CD14-positive monocyte (primary cell): ENCODE results near the gene CIP2A. TPM values are rescaled to one million over a fixed set of nuclear protein-coding genes. Genes with fewer than 3 reads are reported as not detected.

Source experiments
- DNase-seq, 3 donors: peaks; one replicate each; pipeline ENCODE4 v3.0.0-alpha.2; 2011 to 2022
- H2AFZ ChIP-seq: 2 replicates; pipeline ENCODE4 v1.6.0; 2012; ENCODE audit warnings: mild to moderate bottlenecking, low read depth, low read length, inconsistent platforms; ENCODE audit not compliant: insufficient read depth, poor library complexity, severe bottlenecking
- H3K27ac ChIP-seq, 2 donors: 1 replicate in 1 of 2; 2 replicates in 1 of 2; pipeline ENCODE4 v1.5.1; 2012 to 2013; ENCODE audit warnings: low read length in 2 of 2, control low read depth in 1 of 2, inconsistent platforms in 1 of 2, low read depth in 1 of 2, mild to moderate bottlenecking in 1 of 2
- H3K27me3 ChIP-seq, 2 donors: one replicate each; pipeline versions ENCODE4 v1.6.0 to v1.6.1; 2011 to 2013; ENCODE audit warnings: low read length in 2 of 2; ENCODE audit not compliant: control insufficient read depth in 2 of 2, insufficient read depth in 2 of 2
- H3K36me3 ChIP-seq, 2 donors: replicated peaks in 1 of 2; 1 replicate in 1 of 2; 2 replicates in 1 of 2; pipeline versions ENCODE4 v1.5.1 to v1.6.1; 2012 to 2013; ENCODE audit warnings: low read length in 2 of 2, control low read depth in 1 of 2, inconsistent platforms in 1 of 2, mild to moderate bottlenecking in 1 of 2; ENCODE audit not compliant: insufficient read depth in 2 of 2, control insufficient read depth in 1 of 2
- H3K4me1 ChIP-seq, 2 donors: 1 replicate in 1 of 2; 2 replicates in 1 of 2; pipeline versions ENCODE4 v1.5.1 to v1.6.1; 2012 to 2013; ENCODE audit warnings: low read length in 2 of 2, control low read depth in 1 of 2, inconsistent platforms in 1 of 2, mild to moderate bottlenecking in 1 of 2, moderate library complexity in 1 of 2; ENCODE audit not compliant: insufficient read depth in 2 of 2, control insufficient read depth in 1 of 2
- H3K4me2 ChIP-seq: replicated peaks from 2 replicates; pipeline ENCODE3; 2012; ENCODE audit warnings: low read length, moderate library complexity, mild to moderate bottlenecking; ENCODE audit not compliant: poor library complexity, severe bottlenecking; ENCODE audit errors: extremely low read depth
- H3K4me3 ChIP-seq, 3 experiments: fragments of 200-600 bp in 1 of 3; sonication (generic) in 1 of 3; replicated peaks in 1 of 3; 1 replicate in 2 of 3; 2 replicates in 1 of 3; pipeline ENCODE4 v1.5.1; 2011 to 2013; ENCODE audit warnings: low read length in 3 of 3, mild to moderate bottlenecking in 3 of 3, control low read depth in 2 of 3, low read depth in 2 of 3, inconsistent platforms in 1 of 3, moderate library complexity in 1 of 3
- H3K79me2 ChIP-seq: 2 replicates; pipeline ENCODE4 v1.6.0; 2012; ENCODE audit warnings: mild to moderate bottlenecking, control low read depth, inconsistent platforms, low read length, moderate library complexity; ENCODE audit not compliant: insufficient read depth
- H3K9ac ChIP-seq: 2 replicates; pipeline ENCODE4 v1.6.0; 2017; ENCODE audit warnings: low read length, mild to moderate bottlenecking; ENCODE audit not compliant: insufficient read depth, poor library complexity, severe bottlenecking
- H3K9me3 ChIP-seq, 2 donors: replicated peaks in 1 of 2; 1 replicate in 1 of 2; 2 replicates in 1 of 2; pipeline versions ENCODE4 v1.5.1 to v1.6.1; 2012 to 2013; ENCODE audit warnings: low read length in 2 of 2, control low read depth in 1 of 2; ENCODE audit not compliant: control insufficient read depth in 1 of 2, insufficient read depth in 1 of 2
- H4K20me1 ChIP-seq: 2 replicates; pipeline ENCODE4 v1.6.0; 2012; ENCODE audit warnings: mild to moderate bottlenecking, low read length, control low read depth, moderate library complexity; ENCODE audit not compliant: insufficient read depth
- H3K27ac Mint-ChIP-seq, 7 donors: one replicate each; pipeline ENCODE4 v1.8.0; 2020; ENCODE audit warnings: mild to moderate bottlenecking in 7 of 7, mixed read lengths in 7 of 7, moderate library complexity in 6 of 7, inconsistent platforms in 2 of 7
- H3K27me3 Mint-ChIP-seq, 3 donors: one replicate each; pipeline ENCODE4 v1.8.0; 2021 to 2022; ENCODE audit warnings: low read depth in 3 of 3, mild to moderate bottlenecking in 3 of 3, mixed read lengths in 3 of 3, moderate library complexity in 3 of 3, inconsistent platforms in 1 of 3
- H3K36me3 Mint-ChIP-seq, 2 donors: one replicate each; pipeline ENCODE4 v1.8.0; 2020; ENCODE audit warnings: mixed read lengths in 2 of 2, inconsistent platforms in 1 of 2, mild to moderate bottlenecking in 1 of 2
- H3K4me1 Mint-ChIP-seq: one replicate; pipeline ENCODE4 v1.8.0; 2020; ENCODE audit warnings: mild to moderate bottlenecking, mixed read lengths
- H3K4me3 Mint-ChIP-seq, 2 donors: one replicate each; pipeline ENCODE4 v1.8.0; 2020; ENCODE audit warnings: mild to moderate bottlenecking in 2 of 2, mixed read lengths in 2 of 2, moderate library complexity in 1 of 2
- H3K9me3 Mint-ChIP-seq, 7 donors: one replicate each; pipeline ENCODE4 v1.8.0; 2020 to 2022; ENCODE audit warnings: mixed read lengths in 7 of 7, mild to moderate bottlenecking in 6 of 7, moderate library complexity in 6 of 7, inconsistent platforms in 2 of 7
- WGBS: methylation state at CpG from one replicate; pipeline ENCODE4 v1.1.5; 2013; ENCODE audit warnings: missing lambda C conversion rate; ENCODE audit not compliant: insufficient coverage; 5-methylcytosine and 5-hydroxymethylcytosine counted together
- intact Hi-C, 2 donors: fragments of 100-400 bp; cut with micrococcal nuclease; formaldehyde crosslinking; loops; one replicate each; pipeline versions ENCODE4 v1.15.0 to v1.15.1; 2023
- polyA plus RNA-seq, 3 donors: library from polyadenylated mRNA; depleted of rRNA in 1 of 3; unstranded in 2 of 3; stranded (reverse) in 1 of 3; fragments of 300-500 nt in 2 of 3; fragments of >200 nt in 1 of 3; fragmentation: Illumina TruSeq in 2 of 3; gene quantifications; 1 replicate in 2 of 3; 2 replicates in 1 of 3; pipeline ENCODE4 v1.2.3, GENCODE V29; 2012 to 2021
- TF ChIP-seq, protein P1 (sequence below): fragments of 200-600 bp; IDR thresholded peaks from one replicate; pipeline ENCODE4 v1.8.0; 2022; ENCODE audit warnings: antibody characterized with exemption, mild to moderate bottlenecking

The CIP2A gene
- polyA plus RNA-seq, 3 donors: 0.57 to 5.0 (median 1.3) TPM

DNA sequence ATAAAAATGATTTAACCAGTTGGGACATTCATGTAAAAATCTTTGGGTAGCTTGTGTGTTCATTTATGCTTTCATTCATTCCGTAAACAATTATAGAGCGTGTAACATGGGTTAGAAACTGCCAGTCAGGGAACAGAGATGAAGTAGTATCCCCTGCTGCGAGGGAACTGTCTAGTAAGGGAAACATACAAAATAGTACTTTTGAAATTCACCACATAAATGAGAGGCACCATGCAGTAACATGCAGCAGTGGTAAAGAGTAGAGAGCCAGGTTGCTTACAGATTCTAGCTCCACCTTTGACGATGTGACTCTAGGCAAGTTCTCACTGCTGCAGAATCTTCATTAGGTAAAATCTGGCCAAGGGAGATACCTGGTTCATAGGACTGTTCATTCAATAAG lies 1.2 kb upstream of the CIP2A start:
- peak overlapping the region in 1 of 2 donors; percentile 97 for H3K27ac ChIP-seq
- no CpG with 5 or more reads among the region's 4 CpGs for WGBS
- no peaks in the 10 kb centered on the region for H4K20me1 ChIP-seq
- no peaks in the 10 kb centered on the region for H3K9me3 ChIP-seq
- H3K36me3 Mint-ChIP-seq: peaks cover 0 to under 1% of the 10 kb centered on the region in 2 donors
- no peak overlapping the region for H3K9ac ChIP-seq
- intact Hi-C loops: no loop called here
- H3K4me1 Mint-ChIP-seq: peaks cover 30% of the 10 kb centered on the region
- no peaks in the 10 kb centered on the region for H3K36me3 ChIP-seq
- no peaks in the 10 kb centered on the region for H3K9me3 Mint-ChIP-seq
- DNase-seq: no peak
- H3K27me3 ChIP-seq: no peaks in the 10 kb centered on the region
- TF ChIP-seq, protein P1, sequence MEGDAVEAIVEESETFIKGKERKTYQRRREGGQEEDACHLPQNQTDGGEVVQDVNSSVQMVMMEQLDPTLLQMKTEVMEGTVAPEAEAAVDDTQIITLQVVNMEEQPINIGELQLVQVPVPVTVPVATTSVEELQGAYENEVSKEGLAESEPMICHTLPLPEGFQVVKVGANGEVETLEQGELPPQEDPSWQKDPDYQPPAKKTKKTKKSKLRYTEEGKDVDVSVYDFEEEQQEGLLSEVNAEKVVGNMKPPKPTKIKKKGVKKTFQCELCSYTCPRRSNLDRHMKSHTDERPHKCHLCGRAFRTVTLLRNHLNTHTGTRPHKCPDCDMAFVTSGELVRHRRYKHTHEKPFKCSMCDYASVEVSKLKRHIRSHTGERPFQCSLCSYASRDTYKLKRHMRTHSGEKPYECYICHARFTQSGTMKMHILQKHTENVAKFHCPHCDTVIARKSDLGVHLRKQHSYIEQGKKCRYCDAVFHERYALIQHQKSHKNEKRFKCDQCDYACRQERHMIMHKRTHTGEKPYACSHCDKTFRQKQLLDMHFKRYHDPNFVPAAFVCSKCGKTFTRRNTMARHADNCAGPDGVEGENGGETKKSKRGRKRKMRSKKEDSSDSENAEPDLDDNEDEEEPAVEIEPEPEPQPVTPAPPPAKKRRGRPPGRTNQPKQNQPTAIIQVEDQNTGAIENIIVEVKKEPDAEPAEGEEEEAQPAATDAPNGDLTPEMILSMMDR: no peak
- H3K4me1 ChIP-seq: peaks cover 20 to 27% of the 10 kb centered on the region in 2 donors
- peaks cover 49% of the 10 kb centered on the region for H3K79me2 ChIP-seq
- H3K27ac Mint-ChIP-seq: peak overlapping the region in 5 of 7 donors; percentile 46 to 100 (median 98)
- peaks cover 0 to 1% (median 0%) of the 10 kb centered on the region in 3 donors for H3K27me3 Mint-ChIP-seq
- H2AFZ ChIP-seq: peak overlapping the region; percentile 95
- peak overlapping the region; percentile 68 to 96 (median 92) for H3K4me3 ChIP-seq
- H3K4me3 Mint-ChIP-seq: peak overlapping the region; percentile 96 to 99
- H3K4me2 ChIP-seq: peak overlapping the region; percentile 94

DNA sequence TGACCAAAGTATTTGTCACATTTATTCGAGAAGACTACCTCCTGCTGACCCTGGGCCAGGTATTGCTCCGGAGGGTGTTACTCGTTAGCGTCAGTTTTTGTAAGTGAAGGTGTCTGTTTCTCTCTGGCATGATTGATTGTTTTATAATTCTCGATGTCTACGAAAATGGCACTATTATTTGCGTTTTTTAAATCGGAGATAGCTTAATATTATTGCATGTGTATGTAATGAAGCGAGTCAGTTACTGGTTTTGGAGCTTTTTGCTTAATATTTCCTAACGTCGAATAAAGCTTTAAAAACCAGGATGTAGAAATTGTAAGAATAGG lies 723 bp upstream of the CIP2A start:
- H3K4me3 Mint-ChIP-seq: peak overlapping the region; percentile 96 to 99
- TF ChIP-seq, protein P1: peak; percentile 11
- Histone ChIP-seq H3K4me3 (peak overlapping the region; percentile 68 to 96 (median 92)), H3K27ac (peak overlapping the region; percentile 91 to 97), H3K9me3 (no peaks in the 10 kb centered on the region), H4K20me1 (no peaks in the 10 kb centered on the region), H3K36me3 (peaks cover 0 to under 1% of the 10 kb centered on the region in 2 donors), H3K79me2 (peaks cover 54% of the 10 kb centered on the region), H3K27me3 (no peaks in the 10 kb centered on the region), H3K9ac (peak overlapping the region; percentile 98), H2AFZ (peak overlapping the region; percentile 95), H3K4me1 (peaks cover 20 to 27% of the 10 kb centered on the region in 2 donors), H3K4me2 (peak overlapping the region; percentile 94)
- H3K36me3 Mint-ChIP-seq: peaks cover 3 to 5% of the 10 kb centered on the region in 2 donors
- peak overlapping the region; percentile 97 to 100 (median 99) for H3K27ac Mint-ChIP-seq
- no peak for DNase-seq
- no peaks in the 10 kb centered on the region for H3K9me3 Mint-ChIP-seq
- peaks cover 0 to 1% (median 0%) of the 10 kb centered on the region in 3 donors for H3K27me3 Mint-ChIP-seq
- WGBS: 0% methylated on average over 4 of the region's 11 CpGs
- peaks cover 30% of the 10 kb centered on the region for H3K4me1 Mint-ChIP-seq
- intact Hi-C loops: loop anchor here in 1 of 2 donors (10.0 kb wide), 1 partner anchor 365 kb away; the partner anchor contains the start of gene IFT57
